ENCODE results near the gene SLC14A1. TPM values are rescaled to one million over a fixed set of nuclear protein-coding genes. Genes with fewer than 3 reads are reported as not detected.

SLC14A1 gene
- total RNA-seq, 6 experiments from 2014 or later: 0.24 to 1.3 (median 0.73) TPM

DNA sequence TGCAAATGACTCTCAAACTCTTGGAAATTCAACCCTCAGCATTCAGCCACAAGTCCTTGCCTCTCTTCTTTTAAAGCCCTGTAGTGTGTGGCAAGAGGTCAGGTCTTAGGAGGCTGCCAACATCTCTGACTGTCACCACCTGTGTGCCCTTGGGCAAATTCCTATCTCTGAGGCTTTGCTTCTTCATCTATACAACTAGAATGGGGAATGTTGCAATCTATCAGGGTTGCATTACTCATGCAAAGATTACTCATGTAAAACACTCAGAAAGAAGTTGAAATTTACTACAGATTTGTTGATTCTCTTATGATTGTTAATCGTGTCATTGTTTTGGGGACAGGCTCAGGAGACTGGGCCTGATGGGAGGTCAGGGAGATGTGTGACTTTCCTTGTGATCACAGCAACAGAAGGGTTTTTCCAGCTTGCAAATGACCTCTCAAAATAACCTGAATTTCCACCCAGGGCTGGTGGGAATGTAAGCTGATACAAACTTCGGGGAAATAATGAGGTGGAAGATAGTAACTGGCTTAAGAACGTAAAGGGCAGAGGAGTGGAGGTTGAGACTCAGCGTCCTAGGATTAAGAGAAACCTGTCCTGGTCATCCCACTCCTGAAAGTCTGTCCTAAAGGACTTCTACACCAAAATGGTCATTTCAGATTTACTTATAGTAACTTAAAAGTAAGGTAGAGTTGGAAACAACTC, 69.4 kb downstream of the SLC14A1 start:
- Mint-ChIP-seq H3K36me3 (ENCODE audit: low read depth) (peaks cover 14% of the 10 kb centered on the region), H3K4me3 (peak overlapping the region; percentile 72), H3K9me3 (peaks cover 9% of the 10 kb centered on the region), H3K27ac (peak overlapping the region; percentile 93), H3K27me3 (ENCODE audit: insufficient read depth) (no peaks in the 10 kb centered on the region; the same call in 1 of the 2 replicates), H3K4me1 (ENCODE audit: low read depth) (peaks cover 28% of the 10 kb centered on the region)
- TF ChIP-seq, protein P1, sequence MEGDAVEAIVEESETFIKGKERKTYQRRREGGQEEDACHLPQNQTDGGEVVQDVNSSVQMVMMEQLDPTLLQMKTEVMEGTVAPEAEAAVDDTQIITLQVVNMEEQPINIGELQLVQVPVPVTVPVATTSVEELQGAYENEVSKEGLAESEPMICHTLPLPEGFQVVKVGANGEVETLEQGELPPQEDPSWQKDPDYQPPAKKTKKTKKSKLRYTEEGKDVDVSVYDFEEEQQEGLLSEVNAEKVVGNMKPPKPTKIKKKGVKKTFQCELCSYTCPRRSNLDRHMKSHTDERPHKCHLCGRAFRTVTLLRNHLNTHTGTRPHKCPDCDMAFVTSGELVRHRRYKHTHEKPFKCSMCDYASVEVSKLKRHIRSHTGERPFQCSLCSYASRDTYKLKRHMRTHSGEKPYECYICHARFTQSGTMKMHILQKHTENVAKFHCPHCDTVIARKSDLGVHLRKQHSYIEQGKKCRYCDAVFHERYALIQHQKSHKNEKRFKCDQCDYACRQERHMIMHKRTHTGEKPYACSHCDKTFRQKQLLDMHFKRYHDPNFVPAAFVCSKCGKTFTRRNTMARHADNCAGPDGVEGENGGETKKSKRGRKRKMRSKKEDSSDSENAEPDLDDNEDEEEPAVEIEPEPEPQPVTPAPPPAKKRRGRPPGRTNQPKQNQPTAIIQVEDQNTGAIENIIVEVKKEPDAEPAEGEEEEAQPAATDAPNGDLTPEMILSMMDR (IDR thresholded peaks at IDR 0.05): no peak
- DNase-seq: peak; percentile 95

DNA sequence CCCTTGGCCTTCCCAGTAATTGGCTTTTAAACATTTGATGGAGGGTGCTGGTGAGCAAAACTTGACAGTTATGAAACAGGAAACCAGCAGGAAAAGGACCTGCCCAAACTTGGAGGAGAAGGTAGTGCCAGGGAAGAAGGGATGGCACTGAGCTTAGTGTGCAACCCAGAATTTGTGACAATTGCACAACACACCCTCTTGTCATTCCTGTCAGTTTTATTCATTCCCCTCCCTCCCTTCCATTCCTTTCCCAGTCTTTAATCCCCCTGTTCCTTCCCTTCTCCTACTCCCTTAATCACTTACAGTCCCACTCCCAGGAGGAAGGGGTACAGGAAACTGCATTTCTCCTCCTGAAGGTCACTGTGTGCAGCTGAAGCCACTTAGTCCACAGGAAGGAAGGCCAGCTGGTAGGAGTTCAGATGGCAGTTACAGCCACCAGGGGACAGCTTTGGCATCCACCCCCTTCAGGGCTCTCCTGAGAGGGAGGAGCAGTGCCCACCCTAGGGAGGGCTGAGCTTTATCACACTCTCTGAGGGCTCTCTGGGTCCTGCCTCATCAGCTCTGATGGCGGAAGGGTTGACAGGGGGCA, 77.5 kb downstream of the SLC14A1 start:
- no peak overlapping the region for H3K4me3 Mint-ChIP-seq

More for the DNA sequence above, 77.5 kb downstream of the SLC14A1 start:
- H3K4me1 Mint-ChIP-seq (ENCODE audit: low read depth): peaks cover 52% of the 10 kb centered on the region
- peak overlapping the region; percentile 95 for H3K27ac Mint-ChIP-seq
- H3K9me3 Mint-ChIP-seq: peaks cover 41% of the 10 kb centered on the region
- no peak for DNase-seq
- H3K36me3 Mint-ChIP-seq (ENCODE audit: low read depth): peaks cover 38% of the 10 kb centered on the region
- no peaks in the 10 kb centered on the region for H3K27me3 Mint-ChIP-seq (ENCODE audit: insufficient read depth)
- TF ChIP-seq, protein P1 (IDR thresholded peaks at IDR 0.05): peak; percentile 25; the same call in 1 of the 2 replicates

Other genes with a start within 250 kb of the SLC14A1 start
- gene SLC14A2, start 108.7 kb upstream of the SLC14A1 start, total RNA-seq (2021; fragmentation: NEBNext Ultra II Directional; extraction: Animal tissue kit (Norgen Biotek cat#: 25700)): not detected
- under 1 TPM; 0.40 to 0.91 (median 0.61) TPM for gene SIGLEC15, start 101.5 kb downstream of the SLC14A1 start, total RNA-seq (2021; fragmentation: NEBNext Ultra II Directional; extraction: Animal tissue kit (Norgen Biotek cat#: 25700))
- gene EPG5, start 243.1 kb downstream of the SLC14A1 start, total RNA-seq (2021; fragmentation: NEBNext Ultra II Directional; extraction: Animal tissue kit (Norgen Biotek cat#: 25700)): 10 to 100 TPM; 36.8 to 63.6 (median 44.5) TPM